ENCODE measurements around the gene KCNRG.
"Not testable (repeated sequence)": the region's sequence is repeated elsewhere in the genome, so short reads cannot be mapped to it uniquely, and the experiment has no call there.

The KCNRG gene, protein sequence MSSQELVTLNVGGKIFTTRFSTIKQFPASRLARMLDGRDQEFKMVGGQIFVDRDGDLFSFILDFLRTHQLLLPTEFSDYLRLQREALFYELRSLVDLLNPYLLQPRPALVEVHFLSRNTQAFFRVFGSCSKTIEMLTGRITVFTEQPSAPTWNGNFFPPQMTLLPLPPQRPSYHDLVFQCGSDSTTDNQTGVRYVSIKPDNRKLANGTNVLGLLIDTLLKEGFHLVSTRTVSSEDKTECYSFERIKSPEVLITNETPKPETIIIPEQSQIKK

DNA sequence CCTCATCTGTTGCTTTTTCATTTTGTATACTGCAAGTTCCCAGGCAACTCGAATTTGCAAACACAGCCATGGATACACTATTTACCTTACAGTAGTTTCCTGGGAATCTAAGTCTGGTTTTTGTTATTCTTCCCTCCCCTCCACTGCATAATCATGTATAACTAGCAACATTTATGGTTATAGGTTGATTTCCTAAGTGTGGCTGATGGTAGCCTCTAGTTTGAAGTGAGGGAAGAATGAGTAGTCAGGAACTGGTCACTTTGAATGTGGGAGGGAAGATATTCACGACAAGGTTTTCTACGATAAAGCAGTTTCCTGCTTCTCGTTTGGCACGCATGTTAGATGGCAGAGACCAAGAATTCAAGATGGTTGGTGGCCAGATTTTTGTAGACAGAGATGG, at the start of gene KCNRG:
TSS of gene KCNRG (plus strand) at position 187 of the 400 bp plus-strand sequence. CDS start at position 237, 50 bp downstream.
- H3K9me3 Mint-ChIP-seq: no peaks in the 10 kb centered on the region
- H3K4me1 Mint-ChIP-seq (ENCODE audit: low read depth): peaks cover 13% of the 10 kb centered on the region
- H3K27me3 Mint-ChIP-seq (ENCODE audit: low read depth): no peaks in the 10 kb centered on the region
- no peak within 1 kb of the TSS for H3K4me3 Mint-ChIP-seq
- H3K36me3 Mint-ChIP-seq (ENCODE audit: low read depth): peaks cover 68% of the 10 kb centered on the region
- no peak within 1 kb of the TSS for H3K27ac Mint-ChIP-seq
- no peak for DNase-seq (ENCODE audit: low spot score)

- Mint-ChIP-seq H3K27ac (no peak overlapping the region), H3K4me1 (ENCODE audit: low read depth) (no peaks in the 10 kb centered on the region), H3K36me3 (ENCODE audit: low read depth) (peaks cover 18% of the 10 kb centered on the region), H3K27me3 (ENCODE audit: low read depth) (no peaks in the 10 kb centered on the region), H3K9me3 (peaks cover 22% of the 10 kb centered on the region), H3K4me3 (no peak overlapping the region)
- no peak for DNase-seq (ENCODE audit: low spot score)
Measured at GRCh38 chr13:49967456-49967855, 47.8 kb upstream of the KCNRG start.

DNA sequence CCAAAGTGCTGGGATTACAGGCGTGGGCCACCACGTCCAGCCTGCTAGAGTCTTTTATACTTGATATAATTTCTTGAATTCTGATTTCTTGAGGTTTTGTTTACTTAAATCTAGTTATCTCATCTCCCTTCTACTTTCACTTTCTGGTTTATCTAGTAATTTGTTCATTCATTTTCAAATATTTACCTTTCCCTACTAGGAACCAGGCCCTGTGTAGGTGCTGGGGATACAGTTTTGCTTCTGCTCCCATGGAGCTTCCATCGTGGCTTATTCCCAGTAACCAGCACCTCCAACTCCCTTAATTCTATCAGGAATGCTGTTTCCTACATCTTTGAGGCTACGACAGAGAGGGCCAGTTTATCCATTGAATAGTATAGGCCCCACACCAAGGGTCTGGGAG, 42.5 kb upstream of the KCNRG start:
- H3K4me3 Mint-ChIP-seq: no peak overlapping the region
- peak overlapping the region; percentile 60 for H3K27ac Mint-ChIP-seq
- H3K9me3 Mint-ChIP-seq: no peaks in the 10 kb centered on the region
- H3K36me3 Mint-ChIP-seq (ENCODE audit: low read depth): peaks cover 6% of the 10 kb centered on the region
- DNase-seq (ENCODE audit: low spot score): no peak
- H3K27me3 Mint-ChIP-seq (ENCODE audit: low read depth): no peaks in the 10 kb centered on the region
- H3K4me1 Mint-ChIP-seq (ENCODE audit: low read depth): peaks cover 6% of the 10 kb centered on the region

- H3K36me3 Mint-ChIP-seq (ENCODE audit: low read depth): peaks cover 4% of the 10 kb centered on the region
- no peaks in the 10 kb centered on the region for H3K27me3 Mint-ChIP-seq (ENCODE audit: low read depth)
- peaks cover 6% of the 10 kb centered on the region for H3K4me1 Mint-ChIP-seq (ENCODE audit: low read depth)
- no peaks in the 10 kb centered on the region for H3K9me3 Mint-ChIP-seq
- H3K27ac Mint-ChIP-seq: no peak overlapping the region
- no peak overlapping the region for H3K4me3 Mint-ChIP-seq
- DNase-seq (ENCODE audit: low spot score): no peak
Measured at GRCh38 chr13:49975826-49976225, 39.4 kb upstream of the KCNRG start.

DNA sequence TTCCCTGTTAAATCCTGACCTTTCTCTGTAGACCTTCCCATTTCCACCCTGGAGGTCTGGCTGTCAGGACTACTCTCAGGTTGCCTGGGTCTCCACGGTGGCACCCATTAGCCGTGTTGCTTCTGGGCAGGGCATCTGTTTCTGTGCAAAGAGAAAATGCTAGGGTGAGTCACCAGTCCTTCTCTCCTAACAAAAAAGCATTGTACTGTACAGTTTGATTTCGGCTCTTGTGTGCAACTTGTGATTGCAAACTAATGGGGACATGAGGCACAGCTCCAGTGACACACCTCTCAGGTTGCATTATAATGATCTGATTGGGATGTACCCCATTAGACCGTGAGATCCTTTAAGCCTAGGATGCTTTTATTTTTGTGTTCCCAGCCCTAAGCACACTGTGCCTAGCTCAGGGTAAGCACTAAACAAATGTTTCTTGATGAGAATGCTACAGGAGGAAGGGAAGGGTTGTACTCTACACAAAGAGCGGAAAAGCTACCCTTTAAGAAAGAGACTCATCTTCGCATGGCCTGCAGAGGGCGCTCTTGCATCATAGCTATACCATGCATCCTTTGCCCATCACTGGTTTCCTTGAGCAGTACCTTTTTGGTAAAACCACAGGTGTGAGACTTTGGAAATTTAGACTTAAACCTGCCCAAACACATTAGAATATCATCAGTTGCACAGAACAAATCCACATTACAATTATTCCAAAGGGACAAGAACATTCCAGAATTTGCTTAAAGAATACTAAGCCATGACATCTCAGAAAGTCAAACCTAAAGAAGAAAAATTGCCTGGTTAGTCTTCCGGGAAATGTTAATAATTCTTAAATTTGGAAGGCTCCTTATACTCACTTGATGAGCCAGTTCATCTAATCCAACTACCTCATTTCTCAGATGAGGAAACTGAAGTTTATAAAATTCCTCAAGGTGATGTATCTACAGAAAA, 38.7 kb upstream of the KCNRG start:
- no peaks in the 10 kb centered on the region for H3K27me3 Mint-ChIP-seq (ENCODE audit: low read depth)
- peaks cover 6% of the 10 kb centered on the region for H3K4me1 Mint-ChIP-seq (ENCODE audit: low read depth)
- H3K9me3 Mint-ChIP-seq: no peaks in the 10 kb centered on the region
- no peak overlapping the region for H3K27ac Mint-ChIP-seq
- DNase-seq (ENCODE audit: low spot score): peak; percentile 51
- no peak overlapping the region for H3K4me3 Mint-ChIP-seq
- peaks cover 5% of the 10 kb centered on the region for H3K36me3 Mint-ChIP-seq (ENCODE audit: low read depth)

- Mint-ChIP-seq H3K36me3 (ENCODE audit: low read depth) (peaks cover 12% of the 10 kb centered on the region), H3K27me3 (ENCODE audit: low read depth) (no peaks in the 10 kb centered on the region), H3K9me3 (no peaks in the 10 kb centered on the region), H3K4me1 (ENCODE audit: low read depth) (peaks cover 4% of the 10 kb centered on the region), H3K27ac (no peak overlapping the region), H3K4me3 (no peak overlapping the region)
- no peak for DNase-seq (ENCODE audit: low spot score)
Measured at GRCh38 chr13:49977992-49978391, 37.3 kb upstream of the KCNRG start.

GRCh38 chr13:49980266-49980665, 35.0 kb upstream of the KCNRG start:
- no peaks in the 10 kb centered on the region for H3K9me3 Mint-ChIP-seq
- no peaks in the 10 kb centered on the region for H3K27me3 Mint-ChIP-seq (ENCODE audit: low read depth)
- peaks cover 4% of the 10 kb centered on the region for H3K4me1 Mint-ChIP-seq (ENCODE audit: low read depth)
- no peak for DNase-seq (ENCODE audit: low spot score)
- no peak overlapping the region for H3K4me3 Mint-ChIP-seq
- no peak overlapping the region for H3K27ac Mint-ChIP-seq
- H3K36me3 Mint-ChIP-seq (ENCODE audit: low read depth): peaks cover 19% of the 10 kb centered on the region

DNA sequence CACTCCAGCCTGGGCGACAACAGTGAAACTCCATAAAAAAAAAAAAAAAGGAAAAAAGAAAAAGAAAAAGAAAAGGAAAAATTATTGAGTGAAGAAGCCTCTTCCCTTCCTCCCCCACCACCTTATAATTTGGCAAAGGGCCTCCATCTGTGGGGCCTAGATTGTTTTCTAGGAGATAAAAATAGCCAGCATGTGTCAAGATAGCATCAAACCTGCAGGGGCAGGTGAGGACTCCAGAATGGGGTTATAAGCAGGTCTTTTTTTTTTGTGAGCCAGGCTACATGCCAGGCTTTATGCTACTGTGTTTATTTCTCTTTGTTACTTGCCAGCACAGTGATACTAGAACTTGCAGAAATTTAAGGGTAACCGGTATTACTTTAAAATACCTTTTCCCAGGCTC, 30.1 kb upstream of the KCNRG start:
- Mint-ChIP-seq H3K4me3 (no peak overlapping the region), H3K27ac (no peak overlapping the region), H3K36me3 (ENCODE audit: low read depth) (peaks cover 34% of the 10 kb centered on the region), H3K9me3 (no peaks in the 10 kb centered on the region), H3K27me3 (ENCODE audit: low read depth) (no peaks in the 10 kb centered on the region), H3K4me1 (ENCODE audit: low read depth) (no peaks in the 10 kb centered on the region)
- DNase-seq (ENCODE audit: low spot score): no peak

DNA sequence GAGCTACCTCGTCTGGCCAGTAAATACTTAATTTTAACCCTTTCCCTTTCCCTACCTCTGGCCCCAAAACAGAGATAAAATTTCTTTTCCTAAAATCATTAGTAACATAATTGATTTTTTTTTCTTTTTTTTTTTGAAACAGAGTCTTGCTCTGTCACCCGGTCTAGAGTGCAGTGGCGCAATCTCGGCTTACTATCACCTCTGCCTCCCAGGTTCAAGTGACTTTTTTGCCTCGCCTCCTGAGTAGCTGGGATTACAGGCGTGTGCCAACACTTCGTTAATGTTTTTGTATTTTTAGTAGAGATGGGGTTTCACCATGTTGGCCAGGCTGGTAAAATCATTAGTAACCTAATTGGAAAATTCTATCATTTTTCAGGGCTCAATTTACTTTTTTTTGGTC, 28.8 kb upstream of the KCNRG start:
- DNase-seq (ENCODE audit: low spot score): no peak
- H3K27me3 Mint-ChIP-seq (ENCODE audit: low read depth): no peaks in the 10 kb centered on the region
- H3K9me3 Mint-ChIP-seq: no peaks in the 10 kb centered on the region
- H3K27ac Mint-ChIP-seq: no peak overlapping the region
- H3K36me3 Mint-ChIP-seq (ENCODE audit: low read depth): peaks cover 38% of the 10 kb centered on the region
- H3K4me3 Mint-ChIP-seq: no peak overlapping the region
- H3K4me1 Mint-ChIP-seq (ENCODE audit: low read depth): no peaks in the 10 kb centered on the region

DNA sequence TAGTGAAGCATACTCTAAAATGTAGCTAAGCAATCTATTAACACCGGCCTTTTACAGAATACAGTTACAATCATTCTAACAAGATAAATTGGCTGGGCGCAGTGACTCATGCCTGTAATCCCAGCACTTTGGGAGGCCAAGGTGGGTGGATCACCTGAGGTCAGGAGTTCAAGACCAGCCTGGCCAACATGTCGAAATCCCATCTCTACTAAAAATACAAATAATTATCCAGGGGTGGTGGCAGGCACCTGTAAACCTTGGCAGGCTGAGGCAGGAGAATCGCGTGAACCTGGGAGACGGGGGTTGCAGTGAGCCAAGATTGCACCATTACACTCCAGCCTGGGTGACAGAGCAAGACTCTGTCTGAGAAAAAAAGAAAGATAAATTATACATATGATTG, 24.6 kb upstream of the KCNRG start:
- not testable (repeated sequence) for H3K4me1 Mint-ChIP-seq (ENCODE audit: low read depth); DNase-seq (ENCODE audit: low spot score); H3K9me3 Mint-ChIP-seq; H3K27ac Mint-ChIP-seq; H3K4me3 Mint-ChIP-seq; H3K27me3 Mint-ChIP-seq (ENCODE audit: low read depth)
- H3K36me3 Mint-ChIP-seq (ENCODE audit: low read depth): peaks cover 30% of the 10 kb centered on the region

- H3K4me1 Mint-ChIP-seq (ENCODE audit: low read depth): peaks cover 12% of the 10 kb centered on the region
- H3K36me3 Mint-ChIP-seq (ENCODE audit: low read depth): peaks cover 26% of the 10 kb centered on the region
- DNase-seq (ENCODE audit: low spot score): no peak
- H3K27ac Mint-ChIP-seq: no peak overlapping the region
- H3K9me3 Mint-ChIP-seq: no peaks in the 10 kb centered on the region
- H3K27me3 Mint-ChIP-seq (ENCODE audit: low read depth): no peaks in the 10 kb centered on the region
- no peak overlapping the region for H3K4me3 Mint-ChIP-seq
Measured at GRCh38 chr13:49993111-49993510, 22.1 kb upstream of the KCNRG start.

DNA sequence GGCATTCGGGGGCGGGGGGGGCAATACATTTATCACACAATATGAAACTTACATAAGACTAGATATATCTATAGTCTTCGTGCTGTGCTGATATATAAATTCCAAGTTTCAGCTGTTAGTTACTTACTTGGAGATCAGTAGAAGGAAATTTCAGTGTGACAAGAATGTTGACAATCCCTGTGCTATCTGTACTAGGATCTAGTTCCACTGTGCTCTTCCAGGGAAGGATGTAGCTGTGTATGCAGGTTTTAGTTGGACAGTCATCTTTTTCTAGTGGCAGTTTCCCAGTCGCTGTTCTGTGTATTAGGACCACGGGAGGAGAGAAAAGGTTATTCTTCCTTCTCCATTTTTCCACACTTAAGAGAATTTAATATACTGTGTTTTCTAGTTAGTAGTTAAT, 21.6 kb upstream of the KCNRG start:
- H3K27me3 Mint-ChIP-seq (ENCODE audit: low read depth): no peaks in the 10 kb centered on the region
- DNase-seq (ENCODE audit: low spot score): no peak
- no peak overlapping the region for H3K27ac Mint-ChIP-seq
- peaks cover 18% of the 10 kb centered on the region for H3K4me1 Mint-ChIP-seq (ENCODE audit: low read depth)
- no peaks in the 10 kb centered on the region for H3K9me3 Mint-ChIP-seq
- H3K4me3 Mint-ChIP-seq: no peak overlapping the region
- peaks cover 30% of the 10 kb centered on the region for H3K36me3 Mint-ChIP-seq (ENCODE audit: low read depth)

- Mint-ChIP-seq H3K27me3 (ENCODE audit: low read depth) (no peaks in the 10 kb centered on the region), H3K9me3 (no peaks in the 10 kb centered on the region), H3K36me3 (ENCODE audit: low read depth) (peaks cover 31% of the 10 kb centered on the region), H3K4me3 (peak overlapping the region; percentile 66), H3K4me1 (ENCODE audit: low read depth) (peaks cover 30% of the 10 kb centered on the region), H3K27ac (peak overlapping the region; percentile 71)
- no peak for DNase-seq (ENCODE audit: low spot score)
Measured at GRCh38 chr13:49995625-49996101, 19.6 kb upstream of the KCNRG start.

DNA sequence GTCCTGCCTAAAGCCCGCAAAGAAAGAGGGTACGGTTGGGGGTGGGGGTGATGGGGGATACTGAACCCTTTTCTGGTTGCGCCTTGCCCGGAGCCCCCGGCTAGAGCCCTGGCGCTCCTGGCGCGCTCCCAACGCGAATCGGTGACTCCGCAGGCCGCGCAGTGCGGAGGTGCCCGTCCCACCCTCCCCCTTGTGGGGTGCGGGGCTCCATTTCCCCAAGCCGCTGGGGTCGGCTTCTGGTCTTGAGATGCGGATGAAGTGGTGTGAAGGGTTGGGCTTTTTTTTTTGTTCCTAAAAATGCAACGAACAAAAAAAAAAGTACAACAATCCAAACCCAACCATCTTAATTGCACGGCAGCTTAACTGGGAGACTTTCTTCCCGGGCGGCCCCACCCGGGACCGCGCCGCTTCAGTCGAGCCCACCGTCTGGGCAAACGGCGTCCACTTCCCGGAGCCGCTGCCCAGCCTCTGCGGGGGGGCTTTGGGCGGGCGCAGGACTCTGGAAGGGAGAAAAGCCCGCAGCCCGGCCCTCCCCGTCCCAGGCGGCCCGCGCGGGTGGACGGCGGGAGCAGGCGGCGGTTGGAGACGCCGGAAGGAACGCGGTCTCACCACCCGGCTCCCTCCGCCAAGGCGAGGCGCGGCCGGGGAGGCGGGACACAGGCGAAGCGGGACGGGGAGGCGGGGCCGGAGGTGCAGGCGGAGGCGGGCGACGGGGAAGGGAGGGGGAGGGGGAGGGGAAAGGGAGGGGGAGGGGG, 18.9 kb upstream of the KCNRG start:
- H3K27ac Mint-ChIP-seq: peak overlapping the region; percentile 45
- peak overlapping the region; percentile 66 for H3K4me3 Mint-ChIP-seq
- H3K4me1 Mint-ChIP-seq (ENCODE audit: low read depth): peaks cover 30% of the 10 kb centered on the region

More for the DNA sequence above, 18.9 kb upstream of the KCNRG start:
- DNase-seq (ENCODE audit: low spot score): peak; percentile 87
- Mint-ChIP-seq H3K36me3 (ENCODE audit: low read depth) (peaks cover 32% of the 10 kb centered on the region), H3K9me3 (no peaks in the 10 kb centered on the region), H3K27me3 (ENCODE audit: low read depth) (no peaks in the 10 kb centered on the region)

Data from T-helper 2 cell treated with Interferon-gamma antibody and Interleukin-4, amounts not matched to agents 5 μg/mL and 100 μg/mL, for 36 hours (primary cell).